ACHN (cell line): ENCODE results near the gene GBX2.

Source experiments
- DNase-seq: peaks from one replicate; pipeline ENCODE4 v3.0.0-alpha.2; 2015
- in situ Hi-C: cut with HindIII; loops from 2 replicates; pipeline ENCODE4 v1.10.0; 2017; ENCODE audit warnings: low sequenced_read_pairs, low pct_ligation_motif_present, low pct_unique_long_range_greater_than_20kb

The GBX2 gene

GRCh38 chr2:236171680-236172254 is 3.6 kb upstream of the GBX2 start:
- DNase-seq: no peak
- in situ Hi-C loops: no loop called here

- in situ Hi-C loops: no loop called here
- DNase-seq: no peak
These were observed 3.0 kb upstream of the GBX2 start for GRCh38 chr2:236171181-236171679.

GRCh38 chr2:236170590-236171165 is 2.5 kb upstream of the GBX2 start:
- in situ Hi-C loops: no loop called here
- DNase-seq: no peak

GRCh38 chr2:236169741-236170589 is 1.8 kb upstream of the GBX2 start:
- DNase-seq: no peak
- in situ Hi-C loops: no loop called here

- no peak for DNase-seq
- in situ Hi-C loops: no loop called here
These were observed 1.1 kb upstream of the GBX2 start for GRCh38 chr2:236169151-236169721.

- peak; percentile 74 for DNase-seq
- in situ Hi-C loops: no loop called here
These were observed 683 bp downstream of the GBX2 start for GRCh38 chr2:236167297-236168109.

- peak; percentile 33 for DNase-seq
- in situ Hi-C loops: no loop called here
These were observed 1.3 kb downstream of the GBX2 start for GRCh38 chr2:236166796-236167296.

- no peak for DNase-seq
These were observed 2.1 kb downstream of the GBX2 start for GRCh38 chr2:236165842-236166795.

GRCh38 chr2:236164925-236165841 is 3.0 kb downstream of the GBX2 start:
- no peak for DNase-seq
- in situ Hi-C loops: no loop called here

More at GRCh38 chr2:236165842-236166795, 2.1 kb downstream of the GBX2 start:
- in situ Hi-C loops: no loop called here

GRCh38 chr2:236164201-236164924 is 3.8 kb downstream of the GBX2 start:
- in situ Hi-C loops: no loop called here
- DNase-seq: no peak

- DNase-seq: no peak
- in situ Hi-C loops: no loop called here
These were observed 4.5 kb downstream of the GBX2 start for GRCh38 chr2:236163471-236164200.

GRCh38 chr2:236162882-236163470 is 5.2 kb downstream of the GBX2 start:
- no peak for DNase-seq
- in situ Hi-C loops: no loop called here

- no peak for DNase-seq
- in situ Hi-C loops: no loop called here
These were observed 5.9 kb downstream of the GBX2 start for GRCh38 chr2:236162031-236162845.

GRCh38 chr2:236161531-236161930 is 6.7 kb downstream of the GBX2 start:
- no peak for DNase-seq
- in situ Hi-C loops: no loop called here
